NCI-H2196 (cell line): Measurements from ENCODE around the gene SCN4A.
A peak's percentile ranks its signal among the peaks of the same experiment; 100 is the strongest.
"Not testable (repeated sequence)": the region's sequence is repeated elsewhere in the genome, so short reads cannot be mapped to it uniquely, and the experiment has no call there.

Experiments
- DNase-seq: peaks from one replicate; lab custom pipeline; 2025; ENCODE audit not compliant: unreplicated experiment; lab: John Stamatoyannopoulos, UW

SCN4A gene

GRCh38 chr17:63939401-63939800, 33.3 kb downstream of the SCN4A start:
- no peak for DNase-seq

- no peak for DNase-seq
These were observed 34.8 kb downstream of the SCN4A start for GRCh38 chr17:63937920-63938319.

- no peak for DNase-seq
These were observed 35.4 kb downstream of the SCN4A start for GRCh38 chr17:63937319-63937718.

- DNase-seq: no peak
These were observed 38.3 kb downstream of the SCN4A start for GRCh38 chr17:63934183-63935112.

- no peak for DNase-seq
These were observed 39.1 kb downstream of the SCN4A start for GRCh38 chr17:63933598-63933997.

- DNase-seq: no peak
These were observed 40.0 kb downstream of the SCN4A start for GRCh38 chr17:63932721-63933120.

- DNase-seq: no peak
These were observed 40.6 kb downstream of the SCN4A start, which contains the start of gene CD79B for GRCh38 chr17:63931981-63932561. Gene CD79B (minus strand): TSS chr17:63932331. CDS start chr17:63932261, 70 bp downstream.

- DNase-seq: no peak
These were observed 41.7 kb downstream of the SCN4A start for GRCh38 chr17:63930951-63931575.

GRCh38 chr17:63929860-63930766, 42.6 kb downstream of the SCN4A start:
- DNase-seq: no peak

- no peak for DNase-seq
These were observed 43.6 kb downstream of the SCN4A start for GRCh38 chr17:63928966-63929695.

- DNase-seq: no peak
These were observed 44.5 kb downstream of the SCN4A start for GRCh38 chr17:63928172-63928666.

- no peak for DNase-seq
These were observed 45.1 kb downstream of the SCN4A start for GRCh38 chr17:63927464-63928171.

GRCh38 chr17:63926164-63926563, 46.6 kb downstream of the SCN4A start:
- no peak for DNase-seq

- no peak for DNase-seq
These were observed 47.1 kb downstream of the SCN4A start for GRCh38 chr17:63925615-63926014.

- DNase-seq: not testable (repeated sequence)
These were observed 50.3 kb downstream of the SCN4A start for GRCh38 chr17:63922402-63922801.

GRCh38 chr17:63920779-63921178, 51.9 kb downstream of the SCN4A start:
- not testable (repeated sequence) for DNase-seq

GRCh38 chr17:63920050-63920449, 52.7 kb downstream of the SCN4A start:
- not testable (repeated sequence) for DNase-seq

GRCh38 chr17:63919311-63919723, 53.4 kb downstream of the SCN4A start:
- DNase-seq: peak; percentile 38

- DNase-seq: not testable (repeated sequence)
These were observed 53.9 kb downstream of the SCN4A start, which contains the start of gene GH1 for GRCh38 chr17:63918789-63919305. Gene GH1 (minus strand): TSS chr17:63918839. CDS start chr17:63918776, 63 bp downstream.
